Measurements from ENCODE around the gene C2orf80.

- TF ChIP-seq ARNT (IDR thresholded peaks at IDR 0.05) (no peak), FOXM1 (IDR thresholded peaks at IDR 0.05; ENCODE audit: borderline replicate concordance) (no peak)
Measured at GRCh38 chr2:208228476-208228875, 38.6 kb upstream of the C2orf80 start.

Data from HEK293T (cell line).